ENCODE results near the gene CA9.

DNA sequence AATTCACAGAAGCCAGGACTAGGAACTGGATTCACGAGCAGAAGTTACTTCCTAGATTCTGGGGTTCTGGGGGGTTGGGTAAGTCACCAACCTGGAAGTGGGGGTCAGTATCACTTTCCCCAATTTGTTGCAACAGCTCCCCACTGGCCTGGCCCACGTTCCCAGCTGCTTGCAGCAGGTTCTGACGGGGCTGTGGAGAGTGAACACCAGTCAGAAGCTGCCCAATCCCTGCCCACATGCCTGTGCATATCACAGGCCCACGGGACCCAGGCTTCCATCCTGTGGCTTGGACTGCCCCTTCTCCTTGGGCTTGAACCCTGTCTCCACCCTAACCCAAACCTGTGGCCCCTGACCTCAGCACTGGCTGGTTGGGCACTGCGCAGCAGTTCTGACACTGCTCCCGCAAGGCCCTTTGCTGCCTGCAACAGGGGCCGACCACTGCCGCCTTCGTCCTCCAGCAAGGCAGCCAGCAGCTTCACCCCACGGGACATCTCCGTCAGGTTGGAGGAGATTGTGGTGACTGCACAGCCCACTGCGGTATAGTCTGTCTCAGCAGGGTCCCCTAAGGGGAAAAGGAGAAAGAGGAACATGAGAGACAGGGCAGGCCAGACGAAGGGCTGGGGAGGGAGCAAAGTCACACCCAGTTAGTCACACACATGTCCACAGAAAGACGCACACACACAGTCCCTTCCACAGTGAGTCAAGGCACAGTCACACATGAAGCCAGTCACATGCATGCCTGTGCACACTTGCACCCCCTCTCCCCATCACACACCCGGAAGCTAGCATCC is 45.2 kb downstream of the CA9 start:
- TF ChIP-seq, protein P1, sequence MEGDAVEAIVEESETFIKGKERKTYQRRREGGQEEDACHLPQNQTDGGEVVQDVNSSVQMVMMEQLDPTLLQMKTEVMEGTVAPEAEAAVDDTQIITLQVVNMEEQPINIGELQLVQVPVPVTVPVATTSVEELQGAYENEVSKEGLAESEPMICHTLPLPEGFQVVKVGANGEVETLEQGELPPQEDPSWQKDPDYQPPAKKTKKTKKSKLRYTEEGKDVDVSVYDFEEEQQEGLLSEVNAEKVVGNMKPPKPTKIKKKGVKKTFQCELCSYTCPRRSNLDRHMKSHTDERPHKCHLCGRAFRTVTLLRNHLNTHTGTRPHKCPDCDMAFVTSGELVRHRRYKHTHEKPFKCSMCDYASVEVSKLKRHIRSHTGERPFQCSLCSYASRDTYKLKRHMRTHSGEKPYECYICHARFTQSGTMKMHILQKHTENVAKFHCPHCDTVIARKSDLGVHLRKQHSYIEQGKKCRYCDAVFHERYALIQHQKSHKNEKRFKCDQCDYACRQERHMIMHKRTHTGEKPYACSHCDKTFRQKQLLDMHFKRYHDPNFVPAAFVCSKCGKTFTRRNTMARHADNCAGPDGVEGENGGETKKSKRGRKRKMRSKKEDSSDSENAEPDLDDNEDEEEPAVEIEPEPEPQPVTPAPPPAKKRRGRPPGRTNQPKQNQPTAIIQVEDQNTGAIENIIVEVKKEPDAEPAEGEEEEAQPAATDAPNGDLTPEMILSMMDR (IDR thresholded peaks at IDR 0.05; ENCODE audit: low read depth, low read length), result no peak
- TF ChIP-seq EZH2phosphoT487 (IDR thresholded peaks at IDR 0.05; ENCODE audit: low read depth), result no peak

All from OCI-LY3 (cell line).